GM19023 (cell line): ENCODE data around the gene PCDHB14.

Source experiments
- ATAC-seq: cut with Tn5 transposase; IDR thresholded peaks from one replicate; pipeline ENCODE4 v1.9.1; 2021; ENCODE audit warnings: mild to moderate bottlenecking, moderate library complexity; ENCODE audit not compliant: unreplicated experiment

PCDHB14 gene

GRCh38 chr5:141269195-141269594, 46.1 kb downstream of the PCDHB14 start:
- no peak for ATAC-seq

GRCh38 chr5:141272906-141273305, 49.8 kb downstream of the PCDHB14 start:
- ATAC-seq: no peak
